Body of pancreas (tissue), 4 donors: ENCODE measurements around the gene TRPM2.

Source experiments
- POLR2A ChIP-seq, 3 donors: fragments of 450-650 bp; IDR thresholded peaks; one replicate each; pipeline ENCODE4 v1.6.1; 2016; ENCODE audit warnings: antibody characterized with exemption in 3 of 3, mild to moderate bottlenecking in 2 of 3
- TF ChIP-seq, protein P1 (sequence below), 7 experiments: fragments of 450-650 bp in 4 of 7; fragments of 200-600 bp in 3 of 7; sonication (generic) in 3 of 7; IDR thresholded peaks; one replicate each; pipeline ENCODE4 v1.5.1; 2016 to 2019; ENCODE audit warnings: antibody characterized with exemption in 7 of 7

DNA sequence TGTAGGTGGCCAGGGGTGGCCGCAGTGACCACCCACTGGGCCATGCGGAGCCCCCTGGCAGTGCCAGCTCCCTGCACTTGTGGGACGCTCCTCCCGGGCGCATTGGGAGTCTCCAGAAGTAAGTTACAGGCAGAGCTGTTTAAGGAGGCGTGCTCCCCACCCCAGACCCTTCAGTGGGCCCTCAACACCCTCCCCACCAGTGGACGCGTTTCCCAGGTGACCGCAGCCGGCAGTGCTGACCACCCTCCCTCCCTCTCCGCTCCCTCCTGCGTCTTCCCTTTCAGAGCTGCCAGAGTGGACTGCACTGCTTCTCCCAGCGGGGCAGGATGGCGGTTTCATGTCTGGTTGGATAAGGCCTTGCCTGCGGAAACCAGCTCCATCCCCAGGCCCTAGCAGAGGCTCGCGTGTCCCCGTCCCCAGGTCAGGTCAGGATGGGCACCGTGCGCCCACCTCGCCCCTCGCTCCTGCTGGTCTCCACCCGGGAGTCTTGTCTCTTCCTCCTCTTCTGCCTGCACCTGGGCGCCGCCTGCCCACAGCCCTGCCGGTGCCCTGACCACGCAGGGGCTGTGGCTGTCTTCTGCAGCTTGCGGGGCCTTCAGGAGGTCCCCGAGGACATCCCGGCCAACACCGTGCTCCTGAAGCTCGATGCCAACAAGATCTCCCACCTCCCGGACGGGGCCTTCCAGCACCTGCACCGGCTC, 102.9 kb downstream of the TRPM2 start:
- TF ChIP-seq POLR2A (IDR thresholded peaks at IDR 0.05): no peak
- TF ChIP-seq, protein P1, sequence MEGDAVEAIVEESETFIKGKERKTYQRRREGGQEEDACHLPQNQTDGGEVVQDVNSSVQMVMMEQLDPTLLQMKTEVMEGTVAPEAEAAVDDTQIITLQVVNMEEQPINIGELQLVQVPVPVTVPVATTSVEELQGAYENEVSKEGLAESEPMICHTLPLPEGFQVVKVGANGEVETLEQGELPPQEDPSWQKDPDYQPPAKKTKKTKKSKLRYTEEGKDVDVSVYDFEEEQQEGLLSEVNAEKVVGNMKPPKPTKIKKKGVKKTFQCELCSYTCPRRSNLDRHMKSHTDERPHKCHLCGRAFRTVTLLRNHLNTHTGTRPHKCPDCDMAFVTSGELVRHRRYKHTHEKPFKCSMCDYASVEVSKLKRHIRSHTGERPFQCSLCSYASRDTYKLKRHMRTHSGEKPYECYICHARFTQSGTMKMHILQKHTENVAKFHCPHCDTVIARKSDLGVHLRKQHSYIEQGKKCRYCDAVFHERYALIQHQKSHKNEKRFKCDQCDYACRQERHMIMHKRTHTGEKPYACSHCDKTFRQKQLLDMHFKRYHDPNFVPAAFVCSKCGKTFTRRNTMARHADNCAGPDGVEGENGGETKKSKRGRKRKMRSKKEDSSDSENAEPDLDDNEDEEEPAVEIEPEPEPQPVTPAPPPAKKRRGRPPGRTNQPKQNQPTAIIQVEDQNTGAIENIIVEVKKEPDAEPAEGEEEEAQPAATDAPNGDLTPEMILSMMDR (IDR thresholded peaks at IDR 0.05): no peak
